Tibial nerve (tissue), 3 donors: ENCODE data around the gene SLC29A3.

Source experiments
- CTCF ChIP-seq, 5 experiments: fragments of 200-600 bp in 3 of 5; fragments of 450-650 bp in 2 of 5; sonication (generic) in 3 of 5; IDR thresholded peaks; one replicate each; pipeline ENCODE4 v1.5.1; 2016 to 2019; ENCODE audit warnings: antibody characterized with exemption in 5 of 5, mild to moderate bottlenecking in 3 of 5, moderate library complexity in 2 of 5
- POLR2A ChIP-seq, 2 donors: fragments of 450-650 bp; IDR thresholded peaks; one replicate each; pipeline ENCODE4 v1.6.1; 2017; ENCODE audit warnings: antibody characterized with exemption in 2 of 2, mild to moderate bottlenecking in 2 of 2, moderate library complexity in 2 of 2

DNA sequence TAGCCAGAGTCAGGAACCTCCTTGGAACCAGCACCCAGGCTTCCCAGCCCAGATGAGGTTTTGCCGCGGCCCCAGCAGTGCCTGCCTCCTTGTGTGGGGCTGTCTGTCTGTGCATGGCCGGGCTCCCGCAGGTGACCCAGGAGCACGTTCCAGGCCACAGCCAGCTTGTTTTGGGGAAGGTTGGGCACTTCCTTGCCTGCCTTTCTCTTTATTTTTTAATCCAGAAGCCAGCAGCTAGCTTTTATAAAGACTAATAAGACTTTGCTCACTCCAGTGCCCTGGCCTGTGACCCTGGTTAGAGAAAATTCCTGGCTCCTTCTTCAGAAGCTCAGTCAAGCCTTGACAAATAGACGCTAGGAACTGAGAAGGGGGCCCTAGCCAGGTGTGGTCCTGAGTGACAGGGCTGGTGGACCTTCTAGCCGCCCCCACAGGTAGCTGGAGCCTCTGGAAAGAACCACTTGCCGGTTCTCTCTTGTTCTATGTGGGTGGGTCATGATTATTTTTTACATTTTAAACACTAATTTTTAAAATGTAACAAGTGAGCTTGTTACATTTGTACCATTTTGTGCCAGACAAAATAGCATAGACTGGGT, 837 bp downstream of the SLC29A3 start:
- TF ChIP-seq CTCF (IDR thresholded peaks at IDR 0.05) (no peak), POLR2A (IDR thresholded peaks at IDR 0.05) (no peak)
